ENCODE results near the gene TTC22.

GRCh38 chr1:54794451-54795355 lies 6.4 kb downstream of the TTC22 start:
- TF ChIP-seq, protein P1, sequence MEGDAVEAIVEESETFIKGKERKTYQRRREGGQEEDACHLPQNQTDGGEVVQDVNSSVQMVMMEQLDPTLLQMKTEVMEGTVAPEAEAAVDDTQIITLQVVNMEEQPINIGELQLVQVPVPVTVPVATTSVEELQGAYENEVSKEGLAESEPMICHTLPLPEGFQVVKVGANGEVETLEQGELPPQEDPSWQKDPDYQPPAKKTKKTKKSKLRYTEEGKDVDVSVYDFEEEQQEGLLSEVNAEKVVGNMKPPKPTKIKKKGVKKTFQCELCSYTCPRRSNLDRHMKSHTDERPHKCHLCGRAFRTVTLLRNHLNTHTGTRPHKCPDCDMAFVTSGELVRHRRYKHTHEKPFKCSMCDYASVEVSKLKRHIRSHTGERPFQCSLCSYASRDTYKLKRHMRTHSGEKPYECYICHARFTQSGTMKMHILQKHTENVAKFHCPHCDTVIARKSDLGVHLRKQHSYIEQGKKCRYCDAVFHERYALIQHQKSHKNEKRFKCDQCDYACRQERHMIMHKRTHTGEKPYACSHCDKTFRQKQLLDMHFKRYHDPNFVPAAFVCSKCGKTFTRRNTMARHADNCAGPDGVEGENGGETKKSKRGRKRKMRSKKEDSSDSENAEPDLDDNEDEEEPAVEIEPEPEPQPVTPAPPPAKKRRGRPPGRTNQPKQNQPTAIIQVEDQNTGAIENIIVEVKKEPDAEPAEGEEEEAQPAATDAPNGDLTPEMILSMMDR (IDR thresholded peaks at IDR 0.05; ENCODE audit: borderline replicate concordance, extremely low read depth, low read length, poor library complexity, severe bottlenecking), result no peak
- TF ChIP-seq EZH2 (IDR thresholded peaks at IDR 0.05; ENCODE audit: borderline replicate concordance, low read depth, low read length, severe bottlenecking), result no peak
